Measurements from ENCODE around the gene CD96.
"Not testable (repeated sequence)": the region's sequence is repeated elsewhere in the genome, so short reads cannot be mapped to it uniquely, and the experiment has no call there.

The CD96 gene

DNA sequence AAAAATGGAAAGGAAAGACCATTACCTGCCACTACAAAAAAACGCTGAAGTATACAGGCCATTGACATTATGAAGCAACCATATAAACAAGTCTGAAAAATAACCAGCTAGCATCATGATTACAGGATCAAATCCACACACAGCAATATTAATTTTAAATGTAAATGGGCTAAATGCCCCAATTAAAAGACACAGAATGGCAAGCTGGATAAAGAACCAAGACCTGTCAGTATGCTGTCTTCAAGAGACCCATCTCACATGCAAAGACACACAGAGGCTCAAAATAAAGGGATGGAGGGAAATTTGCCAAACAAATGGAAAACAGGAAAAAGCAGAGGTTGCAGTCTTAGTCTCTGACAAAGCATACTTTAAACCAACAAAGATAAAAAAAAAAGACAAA lies 87.0 kb downstream of the CD96 start:
- DNase-seq: not testable (repeated sequence)

- DNase-seq: not testable (repeated sequence)
Observed at GRCh38 chr3:111630638-111631037, 88.6 kb downstream of the CD96 start.

- DNase-seq: no peak
Observed at GRCh38 chr3:111635403-111635802, 93.4 kb downstream of the CD96 start.

DNA sequence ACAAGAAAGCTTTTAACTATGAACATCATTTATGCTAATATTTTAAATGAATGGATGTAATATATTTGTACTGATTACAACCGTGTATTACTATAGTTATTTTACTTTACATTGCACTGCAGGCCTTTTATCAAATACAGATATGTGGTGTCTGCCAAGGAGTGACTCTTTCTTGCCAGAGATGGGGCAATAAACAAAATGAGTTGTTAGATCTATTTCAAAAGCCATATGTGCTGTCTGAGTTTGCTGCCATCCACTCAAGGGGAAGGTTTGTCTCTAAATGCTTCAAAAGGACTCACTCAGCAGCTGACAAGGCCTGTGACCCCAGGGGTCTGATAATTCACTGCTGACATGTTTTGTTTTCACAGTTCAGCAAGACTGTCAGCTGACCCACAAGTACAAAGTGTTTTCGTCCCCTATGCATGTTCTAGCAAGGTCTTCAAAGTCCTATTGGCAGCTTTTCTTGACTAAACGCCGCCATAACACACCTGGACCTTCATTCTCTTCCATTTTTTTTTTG lies 94.4 kb downstream of the CD96 start:
- DNase-seq: no peak

DNA sequence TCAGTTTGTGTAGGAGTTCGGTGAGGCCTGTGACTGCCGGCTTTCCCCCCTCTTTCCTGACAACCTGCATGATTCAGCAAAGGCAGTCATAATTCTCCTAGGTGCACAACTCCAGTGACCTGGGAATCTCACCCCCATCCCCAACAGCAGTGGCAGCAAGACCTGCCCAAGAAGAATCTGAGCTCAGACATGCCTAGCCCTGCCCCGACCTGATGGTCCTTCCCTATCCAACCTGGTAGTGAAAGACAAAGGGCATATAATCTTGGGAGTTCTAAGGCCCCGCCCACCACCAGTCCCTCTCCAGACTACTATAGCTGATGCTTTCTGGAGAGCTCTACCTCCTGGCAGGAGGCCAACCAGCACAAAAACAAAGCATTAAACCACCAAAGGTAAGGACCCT lies 97.3 kb downstream of the CD96 start:
- no peak for DNase-seq

GRCh38 chr3:111648991-111649579 lies 107.1 kb downstream of the CD96 start:
- DNase-seq: no peak

GRCh38 chr3:111650378-111651275 lies 108.6 kb downstream of the CD96 start:
- DNase-seq: no peak

DNA sequence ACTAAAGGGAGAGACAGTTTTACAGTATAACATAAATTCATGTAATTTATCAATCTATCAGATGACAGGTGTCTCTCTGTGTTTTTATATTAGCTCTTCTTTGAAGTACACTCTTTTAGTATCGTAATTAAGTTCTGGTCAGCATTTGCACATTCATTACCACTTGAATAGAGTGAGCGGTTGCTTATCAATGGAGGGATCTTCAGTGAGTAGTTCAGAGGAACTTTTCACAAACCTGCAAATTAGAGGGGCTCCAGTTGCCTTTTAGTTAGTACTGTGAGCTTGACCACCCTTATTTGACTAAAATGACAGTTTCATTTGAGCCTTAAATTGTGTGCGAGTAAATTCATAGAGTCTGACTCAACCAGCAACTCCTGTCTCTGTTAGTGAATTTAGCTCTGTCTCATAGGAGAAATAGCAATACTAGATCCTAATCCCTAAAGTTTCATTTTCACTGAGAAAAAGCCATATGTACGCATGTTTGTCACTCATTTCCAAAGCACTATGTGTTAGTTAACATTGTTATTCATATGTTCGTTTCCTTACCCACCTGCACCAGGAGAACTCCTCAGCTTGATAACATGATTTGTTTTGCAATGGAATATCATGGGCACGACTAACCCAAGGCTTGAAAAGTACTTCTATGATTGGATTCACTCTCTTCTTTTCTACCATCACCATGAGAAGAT lies 110.6 kb downstream of the CD96 start:
- DNase-seq: no peak

DNA sequence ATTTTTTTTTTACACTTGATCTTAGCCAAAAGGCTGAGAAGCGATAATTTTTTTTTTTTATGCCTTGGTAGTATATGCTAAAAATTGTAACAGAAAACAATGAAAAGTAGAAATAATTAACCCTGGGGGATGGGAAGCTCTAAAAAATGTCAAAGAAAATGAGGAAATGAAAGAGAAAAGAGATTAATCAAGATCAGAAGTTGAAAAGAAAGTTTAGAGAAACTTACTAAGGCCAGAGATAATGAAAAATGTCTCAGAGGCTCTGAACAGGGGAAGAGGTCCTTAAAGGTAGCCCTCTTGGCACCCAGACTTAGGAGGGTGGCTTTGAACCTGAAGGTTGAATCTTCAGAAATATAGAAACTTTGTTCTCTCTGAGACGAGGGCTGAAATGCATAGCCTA lies 111.8 kb downstream of the CD96 start:
- no peak for DNase-seq

DNA sequence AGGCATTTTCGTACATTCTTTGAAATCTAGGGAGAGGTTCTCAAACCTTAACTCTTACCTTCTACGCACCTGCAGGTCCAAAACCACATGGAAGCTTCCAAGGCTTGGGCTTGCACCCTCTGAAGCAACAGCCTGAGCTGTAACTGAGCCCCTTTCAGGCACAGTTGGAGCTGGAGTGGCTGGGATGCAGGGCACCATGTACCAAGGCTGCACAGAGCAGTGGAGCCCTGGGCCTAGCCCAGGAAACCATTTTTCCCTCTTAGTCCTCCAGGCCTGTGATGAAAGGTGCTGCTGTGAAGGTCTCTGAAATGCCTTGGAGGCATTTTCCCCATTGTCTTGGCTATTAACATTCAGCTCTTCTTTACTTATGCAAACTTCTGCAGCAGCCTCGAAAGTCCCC lies 120.0 kb downstream of the CD96 start:
- DNase-seq: no peak

DNA sequence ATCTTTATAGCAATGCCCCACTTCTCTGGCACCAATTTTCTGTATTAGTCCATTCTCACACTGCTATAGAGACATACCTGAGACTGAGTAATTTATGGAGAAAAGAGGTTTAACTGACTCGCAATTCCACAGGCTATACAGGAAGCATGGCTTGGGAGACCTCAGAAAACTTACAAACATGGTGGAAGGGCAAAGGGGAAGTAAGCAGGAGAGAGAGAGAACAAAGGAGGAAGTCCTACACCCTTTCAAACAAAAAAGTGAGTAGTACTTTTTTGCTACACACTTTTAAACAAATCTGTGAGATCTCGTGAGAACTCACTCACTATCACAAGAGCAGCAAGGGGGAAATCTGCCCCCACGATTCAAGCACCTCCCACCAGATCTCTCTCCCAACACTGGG lies 120.9 kb downstream of the CD96 start:
- DNase-seq: no peak

DNA sequence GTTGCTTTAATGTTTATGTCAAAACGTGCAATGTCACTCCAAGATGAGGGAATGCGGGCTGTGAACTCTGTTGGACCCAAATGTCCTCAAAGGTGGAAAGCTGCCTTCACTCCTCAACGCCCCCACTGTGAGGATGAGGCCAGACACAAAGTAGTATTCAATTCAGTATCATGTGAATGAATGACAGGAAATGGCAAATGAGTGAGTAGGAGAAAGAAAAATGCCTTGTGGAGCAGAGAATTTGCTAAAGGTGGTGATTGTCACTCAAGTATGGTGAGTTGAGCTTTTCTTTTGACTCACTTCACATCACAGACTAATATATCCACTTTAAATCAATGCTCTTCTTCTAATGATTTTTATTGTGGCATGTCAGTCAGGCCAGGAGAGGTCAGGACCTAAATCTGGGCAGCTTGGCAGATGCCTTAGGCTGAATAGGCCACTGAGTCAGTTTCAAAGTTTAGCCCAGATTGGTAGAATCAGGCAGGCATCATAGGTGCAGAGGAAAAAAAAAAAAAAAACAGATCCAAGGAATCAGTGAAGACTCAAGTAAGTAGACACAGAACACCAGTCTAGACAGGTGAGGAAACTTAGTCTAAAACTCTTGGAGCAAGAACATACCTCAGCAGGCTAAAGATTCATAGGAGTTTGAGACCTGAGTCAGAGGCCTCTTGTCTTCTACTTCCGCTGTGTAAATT lies 124.2 kb downstream of the CD96 start:
- DNase-seq: no peak

- DNase-seq: no peak
Observed at GRCh38 chr3:111667170-111667569, 125.2 kb downstream of the CD96 start.

GRCh38 chr3:111667621-111668239 lies 125.7 kb downstream of the CD96 start:
- DNase-seq: peak; percentile 91

GRCh38 chr3:111668326-111668725 lies 126.3 kb downstream of the CD96 start:
- peak; percentile 29 for DNase-seq

GRCh38 chr3:111668888-111669488 lies 127.0 kb downstream of the CD96 start:
- DNase-seq: peak; percentile 87

DNA sequence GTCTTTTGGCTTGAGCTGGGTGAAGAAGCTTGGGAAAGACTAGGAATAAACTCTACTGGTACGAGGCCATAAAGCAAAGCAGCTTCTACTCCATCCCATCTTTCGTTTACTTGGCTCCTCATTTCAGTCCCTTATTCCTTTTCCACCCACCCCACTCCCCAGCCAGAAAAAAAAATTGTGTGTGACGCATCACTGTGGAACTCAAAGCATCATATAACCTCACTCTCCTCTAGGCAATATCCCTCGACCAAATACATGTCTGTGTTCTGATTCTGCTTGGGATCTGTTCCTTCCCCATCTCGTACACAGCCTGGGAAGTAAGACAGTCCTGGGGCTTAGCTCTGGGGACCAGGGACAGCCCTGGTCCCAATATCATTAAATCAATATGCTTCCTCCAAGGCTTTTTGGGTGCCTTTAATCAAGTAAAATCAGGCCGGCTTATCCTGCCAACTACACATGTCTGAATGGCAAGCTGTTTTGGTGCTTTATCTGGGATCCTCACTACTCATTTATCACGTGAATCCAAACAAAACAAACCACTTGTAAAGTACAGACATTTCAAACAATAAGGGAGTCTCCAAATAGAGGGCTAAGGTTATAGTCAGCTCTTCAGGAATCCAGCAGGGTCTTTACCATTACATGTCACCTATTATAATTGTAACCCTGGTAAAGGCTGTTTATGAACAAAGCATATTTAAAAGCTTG lies 128.1 kb downstream of the CD96 start:
- DNase-seq: no peak

GRCh38 chr3:111672461-111672860 lies 130.5 kb downstream of the CD96 start:
- not testable (repeated sequence) for DNase-seq

DNA sequence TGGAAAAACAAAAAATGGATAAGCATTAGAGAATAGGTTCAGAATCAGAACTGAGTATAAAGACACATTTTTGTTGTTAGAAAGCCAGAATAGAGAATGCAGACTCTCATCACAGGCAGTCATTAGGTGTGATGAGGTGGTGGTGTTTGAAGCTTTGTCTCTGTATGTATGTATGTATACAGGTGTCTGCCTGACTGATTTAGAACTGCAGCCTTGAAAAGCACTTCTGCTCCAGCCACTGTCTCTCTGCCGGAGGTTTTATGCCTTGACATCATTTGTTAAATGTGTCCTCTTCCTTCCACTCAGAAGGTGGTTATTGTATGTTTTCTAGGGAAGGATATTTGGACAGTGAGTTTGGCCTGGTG lies 133.8 kb downstream of the CD96 start:
- no peak for DNase-seq

GRCh38 chr3:111676211-111677006 lies 134.4 kb downstream of the CD96 start:
- DNase-seq: no peak

DNA sequence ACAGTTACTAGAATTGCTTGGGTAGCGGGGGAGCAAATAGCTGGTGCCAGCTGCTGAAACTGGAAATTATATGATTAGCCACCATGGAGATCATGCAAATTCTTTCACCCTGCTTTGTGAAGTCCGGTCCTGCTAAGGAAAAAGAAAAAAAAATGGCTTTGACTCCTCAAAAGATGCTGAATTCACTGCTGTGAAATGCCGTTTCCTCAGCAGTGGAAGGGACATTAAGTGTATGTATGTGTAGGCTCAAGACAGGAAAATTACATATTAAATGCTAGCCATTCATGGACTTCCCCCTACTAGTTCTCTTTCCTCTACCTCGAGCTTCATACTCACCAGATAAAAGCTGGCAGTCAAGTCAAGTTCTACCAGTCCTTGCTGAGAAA lies 135.0 kb downstream of the CD96 start:
- no peak for DNase-seq

Data from hematopoietic multipotent progenitor cell treated with erythropoietin and hydrocortisone succinate and interleukin-3 and kit ligand, for 6 days (in vitro differentiated cells).